ENCODE data around the gene WDR35.

GRCh38 chr2:20033322-20033721 lies 43.4 kb upstream of the WDR35 start:
- TF ChIP-seq CTCF (IDR thresholded peaks at IDR 0.05), result no peak
- TF ChIP-seq POLR2A (IDR thresholded peaks at IDR 0.05), result no peak

Measured in body of pancreas (tissue), 4 donors.